ENCODE results near the gene GABARAP. TPM values are rescaled to one million over a fixed set of nuclear protein-coding genes. Genes with fewer than 3 reads are reported as not detected.

GABARAP gene
- total and polyA plus RNA-seq, 2 experiments from 2014 or later = 355 to 847 TPM

GRCh38 chr17:7190276-7190917 is 51.9 kb downstream of the GABARAP start:
- no peak overlapping the region for H3K4me3 ChIP-seq
- TF ChIP-seq EZH2 (IDR thresholded peaks at IDR 0.05; ENCODE audit: insufficient read depth, poor library complexity, severe bottlenecking) (no peak), EZH2phosphoT487 (IDR thresholded peaks at IDR 0.05; ENCODE audit: insufficient read depth, low read depth) (no peak)
- H3K36me3 ChIP-seq (ENCODE audit: low read depth) = no peaks in the 10 kb centered on the region; the same call in 1 of the 2 replicates
- no peak overlapping the region for H3K27ac ChIP-seq
- no peaks in the 10 kb centered on the region for H3K4me1 ChIP-seq (ENCODE audit: insufficient read depth)
- H3K79me2 ChIP-seq (ENCODE audit: insufficient read depth) = no peaks in the 10 kb centered on the region
- no peak for DNase-seq
- no peaks in the 10 kb centered on the region for H3K9me2 ChIP-seq (ENCODE audit: insufficient read depth)
- no peaks in the 10 kb centered on the region for H3F3A ChIP-seq (ENCODE audit: insufficient read depth)
- H3K4me2 ChIP-seq (ENCODE audit: unreplicated experiment) = no peak overlapping the region
- no peaks in the 10 kb centered on the region for H4K20me1 ChIP-seq (ENCODE audit: insufficient read depth)
- H3K27me3 ChIP-seq (replicated peaks; ENCODE audit: insufficient read depth) = no peaks in the 10 kb centered on the region
- no peak overlapping the region for H2AFZ ChIP-seq
- no peaks in the 10 kb centered on the region for H3K9me3 ChIP-seq (ENCODE audit: low read depth)
- H3K9ac ChIP-seq = no peak overlapping the region
- 86 to 97% methylated on average over 10 to 14 of the region's 14 CpGs for WGBS, 2 experiments (ENCODE audit: low coverage in 1 of 2, low lambda C conversion rate in 2 of 2, missing lambda C conversion rate in 2 of 2)
- in situ Hi-C loops (cut with MboI) = no loop called here

MicroRNAs within 50 kb of the gene (microRNA counts, 767-probe panel; counts per million panel counts)
- microRNA hsa-miR-324-3p (447 counts per million, percentile 86 among the panel's probes with 10 or more counts), microRNA hsa-miR-324-5p (447 counts per million, percentile 86 among the panel's probes with 10 or more counts)

Small RNA genes within 50 kb of the gene (microRNA-seq; reads per million reads assigned to microRNA genes)
- 3,371 reads per million, percentile 87 among the genes with 10 or more reads in this experiment for gene MIR324 (ENCODE audit: borderline number of aligned reads)

Small RNA genes within 50 kb of the gene (small RNA-seq; reads per million reads assigned to genes)
- gene AC120057.4 (ENCODE audit: low read depth, low replicate concordance) = not detected
- 0.25 reads per million for gene MIR324 (ENCODE audit: low read depth, low replicate concordance)
- gene RF00019 (ENCODE audit: low read depth, low replicate concordance) = not detected

Other genes with a start within 250 kb of the GABARAP start
Only the 30 nearest of the 36 such genes appear.
- gene SLC16A13, start 206.4 kb downstream of the GABARAP start, total RNA-seq (2014; rRNA removed; shearing (Covaris generic)) = 0.25 TPM in 1 of 2 replicates, not detected in the other
- gene SLC16A13, start 206.4 kb downstream of the GABARAP start, polyA plus RNA-seq (2016; fragmentation: Nextera tagmentation; extraction: Ambion mirVana) = 0.87 and 1.1 TPM in 2 replicates
- not detected in 2 replicates for gene SLC16A11, start 198.4 kb downstream of the GABARAP start, total RNA-seq (2014; rRNA removed; shearing (Covaris generic))
- gene SLC16A11, start 198.4 kb downstream of the GABARAP start, polyA plus RNA-seq (2016; fragmentation: Nextera tagmentation; extraction: Ambion mirVana) = 0.30 TPM in 1 of 2 replicates, not detected in the other
- gene CLEC10A, start 162.2 kb downstream of the GABARAP start, total RNA-seq (2014; rRNA removed; shearing (Covaris generic)) = not detected in 2 replicates
- not detected in 2 replicates for gene CLEC10A, start 162.2 kb downstream of the GABARAP start, polyA plus RNA-seq (2016; fragmentation: Nextera tagmentation; extraction: Ambion mirVana)
- not detected in 2 replicates for gene ASGR2, start 127.6 kb downstream of the GABARAP start, total RNA-seq (2014; rRNA removed; shearing (Covaris generic))
- not detected in 2 replicates for gene ASGR2, start 127.6 kb downstream of the GABARAP start, polyA plus RNA-seq (2016; fragmentation: Nextera tagmentation; extraction: Ambion mirVana)
- gene ASGR1, start 63.1 kb downstream of the GABARAP start, total RNA-seq (2014; rRNA removed; shearing (Covaris generic)) = 0.97 TPM in 1 of 2 replicates, not detected in the other
- 0.63 and 0.75 TPM in 2 replicates for gene ASGR1, start 63.1 kb downstream of the GABARAP start, polyA plus RNA-seq (2016; fragmentation: Nextera tagmentation; extraction: Ambion mirVana)
- gene DLG4, start 22.6 kb downstream of the GABARAP start, total RNA-seq (2014; rRNA removed; shearing (Covaris generic)) = 13.1 and 23.8 TPM in 2 replicates
- 1.3 and 1.9 TPM in 2 replicates for gene DLG4, start 22.6 kb downstream of the GABARAP start, polyA plus RNA-seq (2016; fragmentation: Nextera tagmentation; extraction: Ambion mirVana)
- 453 and 600 TPM in 2 replicates for gene ACADVL, start 22.5 kb downstream of the GABARAP start, total RNA-seq (2014; rRNA removed; shearing (Covaris generic))
- gene ACADVL, start 22.5 kb downstream of the GABARAP start, polyA plus RNA-seq (2016; fragmentation: Nextera tagmentation; extraction: Ambion mirVana) = 386 and 441 TPM in 2 replicates
- gene DVL2, start 7.9 kb downstream of the GABARAP start, total RNA-seq (2014; rRNA removed; shearing (Covaris generic)) = 41.2 and 45.8 TPM in 2 replicates
- 18.9 and 19.5 TPM in 2 replicates for gene DVL2, start 7.9 kb downstream of the GABARAP start, polyA plus RNA-seq (2016; fragmentation: Nextera tagmentation; extraction: Ambion mirVana)
- 32.0 and 42.6 TPM in 2 replicates for gene PHF23, start 3.0 kb downstream of the GABARAP start, total RNA-seq (2014; rRNA removed; shearing (Covaris generic))
- 40.7 and 45.6 TPM in 2 replicates for gene PHF23, start 3.0 kb downstream of the GABARAP start, polyA plus RNA-seq (2016; fragmentation: Nextera tagmentation; extraction: Ambion mirVana)
- 38.9 and 63.2 TPM in 2 replicates for gene CTDNEP1, start 9.3 kb upstream of the GABARAP start, total RNA-seq (2014; rRNA removed; shearing (Covaris generic))
- 30.0 and 30.7 TPM in 2 replicates for gene CTDNEP1, start 9.3 kb upstream of the GABARAP start, polyA plus RNA-seq (2016; fragmentation: Nextera tagmentation; extraction: Ambion mirVana)
- 25.9 and 32.9 TPM in 2 replicates for gene ELP5, start 9.8 kb upstream of the GABARAP start, total RNA-seq (2014; rRNA removed; shearing (Covaris generic))
- 34.8 and 34.9 TPM in 2 replicates for gene ELP5, start 9.8 kb upstream of the GABARAP start, polyA plus RNA-seq (2016; fragmentation: Nextera tagmentation; extraction: Ambion mirVana)
- gene CLDN7, start 20.0 kb upstream of the GABARAP start, total RNA-seq (2014; rRNA removed; shearing (Covaris generic)) = 4.5 and 5.4 TPM in 2 replicates
- 1.7 and 2.3 TPM in 2 replicates for gene CLDN7, start 20.0 kb upstream of the GABARAP start, polyA plus RNA-seq (2016; fragmentation: Nextera tagmentation; extraction: Ambion mirVana)
- not detected in 2 replicates for gene SLC2A4, start 39.3 kb upstream of the GABARAP start, total RNA-seq (2014; rRNA removed; shearing (Covaris generic))
- gene SLC2A4, start 39.3 kb upstream of the GABARAP start, polyA plus RNA-seq (2016; fragmentation: Nextera tagmentation; extraction: Ambion mirVana) = 0.08 TPM in 1 of 2 replicates, not detected in the other
- gene YBX2, start 52.2 kb upstream of the GABARAP start, total RNA-seq (2014; rRNA removed; shearing (Covaris generic)) = 0.22 TPM in 1 of 2 replicates, not detected in the other
- gene YBX2, start 52.2 kb upstream of the GABARAP start, polyA plus RNA-seq (2016; fragmentation: Nextera tagmentation; extraction: Ambion mirVana) = not detected in 2 replicates
- gene EIF5A, start 65.2 kb upstream of the GABARAP start, total RNA-seq (2014; rRNA removed; shearing (Covaris generic)) = 869 and 956 TPM in 2 replicates
- gene EIF5A, start 65.2 kb upstream of the GABARAP start, polyA plus RNA-seq (2016; fragmentation: Nextera tagmentation; extraction: Ambion mirVana) = 998 and 1,047 TPM in 2 replicates
- 50.1 and 81.3 TPM in 2 replicates for gene GPS2, start 72.9 kb upstream of the GABARAP start, total RNA-seq (2014; rRNA removed; shearing (Covaris generic))
- 53.8 and 59.4 TPM in 2 replicates for gene GPS2, start 72.9 kb upstream of the GABARAP start, polyA plus RNA-seq (2016; fragmentation: Nextera tagmentation; extraction: Ambion mirVana)
- 12.8 and 20.1 TPM in 2 replicates for gene NEURL4, start 86.9 kb upstream of the GABARAP start, total RNA-seq (2014; rRNA removed; shearing (Covaris generic))
- 2.0 and 2.1 TPM in 2 replicates for gene NEURL4, start 86.9 kb upstream of the GABARAP start, polyA plus RNA-seq (2016; fragmentation: Nextera tagmentation; extraction: Ambion mirVana)
- 0.89 and 4.4 TPM in 2 replicates for gene ACAP1, start 94.1 kb upstream of the GABARAP start, total RNA-seq (2014; rRNA removed; shearing (Covaris generic))
- 15.6 and 15.7 TPM in 2 replicates for gene ACAP1, start 94.1 kb upstream of the GABARAP start, polyA plus RNA-seq (2016; fragmentation: Nextera tagmentation; extraction: Ambion mirVana)
- 24.9 and 27.2 TPM in 2 replicates for gene KCTD11, start 109.7 kb upstream of the GABARAP start, total RNA-seq (2014; rRNA removed; shearing (Covaris generic))
- gene KCTD11, start 109.7 kb upstream of the GABARAP start, polyA plus RNA-seq (2016; fragmentation: Nextera tagmentation; extraction: Ambion mirVana) = 15.5 and 16.2 TPM in 2 replicates
- not detected in 2 replicates for gene TMEM95, start 112.7 kb upstream of the GABARAP start, total RNA-seq (2014; rRNA removed; shearing (Covaris generic))
- not detected in 2 replicates for gene TMEM95, start 112.7 kb upstream of the GABARAP start, polyA plus RNA-seq (2016; fragmentation: Nextera tagmentation; extraction: Ambion mirVana)
- gene TNK1, start 138.6 kb upstream of the GABARAP start, total RNA-seq (2014; rRNA removed; shearing (Covaris generic)) = 0.43 and 2.7 TPM in 2 replicates
- gene TNK1, start 138.6 kb upstream of the GABARAP start, polyA plus RNA-seq (2016; fragmentation: Nextera tagmentation; extraction: Ambion mirVana) = 1.1 and 1.2 TPM in 2 replicates
- 72.8 and 73.9 TPM in 2 replicates for gene PLSCR3, start 152.1 kb upstream of the GABARAP start, total RNA-seq (2014; rRNA removed; shearing (Covaris generic))
- 136 and 153 TPM in 2 replicates for gene PLSCR3, start 152.1 kb upstream of the GABARAP start, polyA plus RNA-seq (2016; fragmentation: Nextera tagmentation; extraction: Ambion mirVana)
- gene TMEM256, start 161.6 kb upstream of the GABARAP start, total RNA-seq (2014; rRNA removed; shearing (Covaris generic)) = 18.0 and 59.3 TPM in 2 replicates
- 40.1 and 44.2 TPM in 2 replicates for gene TMEM256, start 161.6 kb upstream of the GABARAP start, polyA plus RNA-seq (2016; fragmentation: Nextera tagmentation; extraction: Ambion mirVana)
- 8.0 and 9.5 TPM in 2 replicates for gene NLGN2, start 165.4 kb upstream of the GABARAP start, total RNA-seq (2014; rRNA removed; shearing (Covaris generic))
- gene NLGN2, start 165.4 kb upstream of the GABARAP start, polyA plus RNA-seq (2016; fragmentation: Nextera tagmentation; extraction: Ambion mirVana) = 3.3 and 3.5 TPM in 2 replicates
- gene SPEM1, start 177.9 kb upstream of the GABARAP start, total RNA-seq (2014; rRNA removed; shearing (Covaris generic)) = not detected in 2 replicates
- not detected in 2 replicates for gene SPEM1, start 177.9 kb upstream of the GABARAP start, polyA plus RNA-seq (2016; fragmentation: Nextera tagmentation; extraction: Ambion mirVana)
- not detected in 2 replicates for gene SPEM2, start 183.2 kb upstream of the GABARAP start, total RNA-seq (2014; rRNA removed; shearing (Covaris generic))
- not detected in 2 replicates for gene SPEM2, start 183.2 kb upstream of the GABARAP start, polyA plus RNA-seq (2016; fragmentation: Nextera tagmentation; extraction: Ambion mirVana)
- gene SPEM3, start 186.4 kb upstream of the GABARAP start, total RNA-seq (2014; rRNA removed; shearing (Covaris generic)) = not detected in 2 replicates
- gene SPEM3, start 186.4 kb upstream of the GABARAP start, polyA plus RNA-seq (2016; fragmentation: Nextera tagmentation; extraction: Ambion mirVana) = not detected in 2 replicates
- gene TMEM102, start 193.0 kb upstream of the GABARAP start, total RNA-seq (2014; rRNA removed; shearing (Covaris generic)) = 3.2 and 7.7 TPM in 2 replicates
- 3.4 and 4.3 TPM in 2 replicates for gene TMEM102, start 193.0 kb upstream of the GABARAP start, polyA plus RNA-seq (2016; fragmentation: Nextera tagmentation; extraction: Ambion mirVana)
- not detected in 2 replicates for gene FGF11, start 197.1 kb upstream of the GABARAP start, total RNA-seq (2014; rRNA removed; shearing (Covaris generic))
- 0.22 and 0.36 TPM in 2 replicates for gene FGF11, start 197.1 kb upstream of the GABARAP start, polyA plus RNA-seq (2016; fragmentation: Nextera tagmentation; extraction: Ambion mirVana)
- gene CHRNB1, start 202.6 kb upstream of the GABARAP start, total RNA-seq (2014; rRNA removed; shearing (Covaris generic)) = 3.9 and 4.9 TPM in 2 replicates
- gene CHRNB1, start 202.6 kb upstream of the GABARAP start, polyA plus RNA-seq (2016; fragmentation: Nextera tagmentation; extraction: Ambion mirVana) = 3.5 and 4.2 TPM in 2 replicates